ENCODE data around the gene RAMAC.
"Not testable (repeated sequence)": the region's sequence is repeated elsewhere in the genome, so short reads cannot be mapped to it uniquely, and the experiment has no call there.

The RAMAC gene

GRCh38 chr15:83015361-83015760 lies 29.4 kb downstream of the RAMAC start:
- DNase-seq = no peak

- no peak for DNase-seq
Observed at GRCh38 chr15:83016906-83017305, 30.9 kb downstream of the RAMAC start.

GRCh38 chr15:83018436-83018835 lies 32.4 kb downstream of the RAMAC start:
- DNase-seq = no peak

GRCh38 chr15:83030021-83030420 lies 44.0 kb downstream of the RAMAC start:
- DNase-seq = no peak

GRCh38 chr15:83031234-83031633 lies 45.2 kb downstream of the RAMAC start:
- not testable (repeated sequence) for DNase-seq

GRCh38 chr15:83036253-83036652 lies 50.2 kb downstream of the RAMAC start:
- DNase-seq = no peak

- DNase-seq = no peak
Observed at GRCh38 chr15:83039206-83039605, 53.2 kb downstream of the RAMAC start.

Data from NCI-H1092 (cell line).